Activated T-cell treated with anti-CD3 and anti-CD28 coated beads, Interleukin-2, amount 50 U/mL, for 72 hours (primary cell): Measurements from ENCODE around the gene SFXN1. TPM values are rescaled to one million over a fixed set of nuclear protein-coding genes. Genes with fewer than 3 reads are reported as not detected.

ENCODE experiments used
- total RNA-seq, 2 donors: library from RNA; stranded (reverse); gene quantifications; one replicate each; pipeline ENCODE4 v1.2.3, GENCODE V29; 2022

Gene SFXN1
- total RNA-seq, 2 donors from 2014 or later = 150 to 151 TPM

Other genes starting within 250 kb of the SFXN1 start
- gene DRD1, start 34.4 kb upstream of the SFXN1 start, total RNA-seq = not detected
- 10 to 100 TPM; 18.4 to 22.8 TPM for gene HRH2, start 179.5 kb downstream of the SFXN1 start, total RNA-seq